Measurements from ENCODE around the gene UBALD2. TPM values are rescaled to one million over a fixed set of nuclear protein-coding genes. Genes with fewer than 3 reads are reported as not detected.

The UBALD2 gene
- total and polyA plus RNA-seq, 2 of the 13 experiments (the other 11 are each of a cell fraction or from before 2014, with no cell fraction given), result 3.3 to 89.7 TPM

GRCh38 chr17:76246080-76247066 lies 18.8 kb upstream of the UBALD2 start (continued):
- no peak for TF ChIP-seq ZNF276 (CRISPR knock-in tag; IDR thresholded peaks at IDR 0.05; ENCODE audit: low read depth)
- TF ChIP-seq ZNF142 (CRISPR knock-in tag; IDR thresholded peaks at IDR 0.05), result no peak
- no peak for TF ChIP-seq PRDM4 (CRISPR knock-in tag; IDR thresholded peaks at IDR 0.05; ENCODE audit: borderline replicate concordance)
- TF ChIP-seq ZNF574 (CRISPR knock-in tag; IDR thresholded peaks at IDR 0.05), result 0 out of 2 replicates have a peak, but pooled peaks have one; percentile 43
- TF ChIP-seq ZFY (CRISPR knock-in tag; IDR thresholded peaks at IDR 0.05), result no peak
- no peak for TF ChIP-seq ZNF282 (IDR thresholded peaks at IDR 0.05; ENCODE audit: partially characterized antibody)
- no peak for TF ChIP-seq SIN3B (IDR thresholded peaks at IDR 0.05; ENCODE audit: low read length)
- TF ChIP-seq HNF1A (IDR thresholded peaks at IDR 0.05; ENCODE audit: low read depth), result no peak
- no peak for TF ChIP-seq HNF1A (CRISPR knock-in tag; IDR thresholded peaks at IDR 0.05; ENCODE audit: borderline replicate concordance)

All from HepG2 (cell line).